ENCODE measurements around the gene PDE4D.

DNA sequence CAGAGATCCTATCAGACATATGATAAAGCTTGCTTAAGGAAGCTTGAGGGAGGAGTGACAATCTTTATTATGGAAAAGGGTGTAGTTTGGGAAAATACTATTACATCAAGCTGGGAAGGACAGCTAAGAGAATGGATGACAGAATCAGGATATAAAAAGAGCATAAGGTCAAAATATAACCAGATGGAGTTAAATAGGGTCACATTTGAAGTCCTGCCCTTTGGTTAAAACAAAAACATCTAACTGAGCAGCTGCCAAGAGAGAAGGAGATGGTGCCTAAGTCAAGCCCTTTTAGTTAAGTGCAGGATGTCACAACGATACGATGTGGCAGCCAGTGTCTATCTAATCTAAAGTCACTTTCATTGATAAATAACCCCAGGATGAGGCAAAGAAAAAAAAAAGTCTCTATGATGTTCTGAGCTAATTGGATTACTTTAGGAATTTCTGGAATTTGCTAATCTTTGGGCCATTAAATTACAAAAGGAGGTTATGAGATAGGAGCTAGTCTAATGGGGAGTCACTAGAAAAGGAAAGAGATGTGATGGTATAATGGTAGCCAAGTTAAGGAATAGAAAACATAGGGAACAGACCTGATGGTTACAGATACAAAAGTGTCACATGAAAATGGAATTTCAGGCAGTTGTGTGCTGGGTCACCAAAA lies 365.2 kb downstream of the PDE4D start:
- TF ChIP-seq, protein P1, sequence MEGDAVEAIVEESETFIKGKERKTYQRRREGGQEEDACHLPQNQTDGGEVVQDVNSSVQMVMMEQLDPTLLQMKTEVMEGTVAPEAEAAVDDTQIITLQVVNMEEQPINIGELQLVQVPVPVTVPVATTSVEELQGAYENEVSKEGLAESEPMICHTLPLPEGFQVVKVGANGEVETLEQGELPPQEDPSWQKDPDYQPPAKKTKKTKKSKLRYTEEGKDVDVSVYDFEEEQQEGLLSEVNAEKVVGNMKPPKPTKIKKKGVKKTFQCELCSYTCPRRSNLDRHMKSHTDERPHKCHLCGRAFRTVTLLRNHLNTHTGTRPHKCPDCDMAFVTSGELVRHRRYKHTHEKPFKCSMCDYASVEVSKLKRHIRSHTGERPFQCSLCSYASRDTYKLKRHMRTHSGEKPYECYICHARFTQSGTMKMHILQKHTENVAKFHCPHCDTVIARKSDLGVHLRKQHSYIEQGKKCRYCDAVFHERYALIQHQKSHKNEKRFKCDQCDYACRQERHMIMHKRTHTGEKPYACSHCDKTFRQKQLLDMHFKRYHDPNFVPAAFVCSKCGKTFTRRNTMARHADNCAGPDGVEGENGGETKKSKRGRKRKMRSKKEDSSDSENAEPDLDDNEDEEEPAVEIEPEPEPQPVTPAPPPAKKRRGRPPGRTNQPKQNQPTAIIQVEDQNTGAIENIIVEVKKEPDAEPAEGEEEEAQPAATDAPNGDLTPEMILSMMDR (IDR thresholded peaks at IDR 0.05; ENCODE audit: insufficient read depth, low read length): no peak
- TF ChIP-seq GABPA (IDR thresholded peaks at IDR 0.05; ENCODE audit: low read depth) (no peak), SPI1 (IDR thresholded peaks at IDR 0.05; ENCODE audit: borderline replicate concordance, low read depth) (no peak)
- TF ChIP-seq, protein P2, sequence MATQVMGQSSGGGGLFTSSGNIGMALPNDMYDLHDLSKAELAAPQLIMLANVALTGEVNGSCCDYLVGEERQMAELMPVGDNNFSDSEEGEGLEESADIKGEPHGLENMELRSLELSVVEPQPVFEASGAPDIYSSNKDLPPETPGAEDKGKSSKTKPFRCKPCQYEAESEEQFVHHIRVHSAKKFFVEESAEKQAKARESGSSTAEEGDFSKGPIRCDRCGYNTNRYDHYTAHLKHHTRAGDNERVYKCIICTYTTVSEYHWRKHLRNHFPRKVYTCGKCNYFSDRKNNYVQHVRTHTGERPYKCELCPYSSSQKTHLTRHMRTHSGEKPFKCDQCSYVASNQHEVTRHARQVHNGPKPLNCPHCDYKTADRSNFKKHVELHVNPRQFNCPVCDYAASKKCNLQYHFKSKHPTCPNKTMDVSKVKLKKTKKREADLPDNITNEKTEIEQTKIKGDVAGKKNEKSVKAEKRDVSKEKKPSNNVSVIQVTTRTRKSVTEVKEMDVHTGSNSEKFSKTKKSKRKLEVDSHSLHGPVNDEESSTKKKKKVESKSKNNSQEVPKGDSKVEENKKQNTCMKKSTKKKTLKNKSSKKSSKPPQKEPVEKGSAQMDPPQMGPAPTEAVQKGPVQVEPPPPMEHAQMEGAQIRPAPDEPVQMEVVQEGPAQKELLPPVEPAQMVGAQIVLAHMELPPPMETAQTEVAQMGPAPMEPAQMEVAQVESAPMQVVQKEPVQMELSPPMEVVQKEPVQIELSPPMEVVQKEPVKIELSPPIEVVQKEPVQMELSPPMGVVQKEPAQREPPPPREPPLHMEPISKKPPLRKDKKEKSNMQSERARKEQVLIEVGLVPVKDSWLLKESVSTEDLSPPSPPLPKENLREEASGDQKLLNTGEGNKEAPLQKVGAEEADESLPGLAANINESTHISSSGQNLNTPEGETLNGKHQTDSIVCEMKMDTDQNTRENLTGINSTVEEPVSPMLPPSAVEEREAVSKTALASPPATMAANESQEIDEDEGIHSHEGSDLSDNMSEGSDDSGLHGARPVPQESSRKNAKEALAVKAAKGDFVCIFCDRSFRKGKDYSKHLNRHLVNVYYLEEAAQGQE (IDR thresholded peaks at IDR 0.05; ENCODE audit: insufficient replicate concordance, low read depth): no peak
